ENCODE results near the gene DRAP1.

Gene DRAP1, protein sequence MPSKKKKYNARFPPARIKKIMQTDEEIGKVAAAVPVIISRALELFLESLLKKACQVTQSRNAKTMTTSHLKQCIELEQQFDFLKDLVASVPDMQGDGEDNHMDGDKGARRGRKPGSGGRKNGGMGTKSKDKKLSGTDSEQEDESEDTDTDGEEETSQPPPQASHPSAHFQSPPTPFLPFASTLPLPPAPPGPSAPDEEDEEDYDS

DNA sequence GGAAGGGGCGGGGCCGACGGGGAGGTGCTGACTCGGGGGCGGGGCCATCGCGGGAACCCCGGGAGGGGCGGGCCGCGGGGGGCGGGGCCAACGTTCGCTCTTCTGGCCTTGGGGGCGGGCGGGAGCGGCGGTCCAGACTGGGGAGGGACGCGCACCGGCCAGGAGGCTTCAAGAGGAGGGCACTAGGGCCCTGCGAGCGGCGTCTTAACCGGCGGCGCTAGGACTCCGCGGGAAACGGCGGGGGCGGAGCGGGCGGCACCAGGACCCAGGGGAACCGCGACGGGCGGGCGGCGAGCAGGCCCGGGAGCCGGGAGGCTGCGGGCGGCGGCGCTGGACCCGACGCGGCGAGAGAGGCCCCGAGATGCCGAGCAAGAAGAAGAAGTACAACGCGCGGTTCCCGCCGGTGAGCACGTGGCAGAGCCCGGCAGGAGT lies at the start of gene DRAP1:
DRAP1 (plus strand) TSS at position 286 of the 432 bp plus-strand sequence; CDS start at position 362, 76 bp downstream.
- H3F3A ChIP-seq (ENCODE audit: control insufficient read depth, insufficient read depth) = no peaks in the 10 kb centered on the region

DNA sequence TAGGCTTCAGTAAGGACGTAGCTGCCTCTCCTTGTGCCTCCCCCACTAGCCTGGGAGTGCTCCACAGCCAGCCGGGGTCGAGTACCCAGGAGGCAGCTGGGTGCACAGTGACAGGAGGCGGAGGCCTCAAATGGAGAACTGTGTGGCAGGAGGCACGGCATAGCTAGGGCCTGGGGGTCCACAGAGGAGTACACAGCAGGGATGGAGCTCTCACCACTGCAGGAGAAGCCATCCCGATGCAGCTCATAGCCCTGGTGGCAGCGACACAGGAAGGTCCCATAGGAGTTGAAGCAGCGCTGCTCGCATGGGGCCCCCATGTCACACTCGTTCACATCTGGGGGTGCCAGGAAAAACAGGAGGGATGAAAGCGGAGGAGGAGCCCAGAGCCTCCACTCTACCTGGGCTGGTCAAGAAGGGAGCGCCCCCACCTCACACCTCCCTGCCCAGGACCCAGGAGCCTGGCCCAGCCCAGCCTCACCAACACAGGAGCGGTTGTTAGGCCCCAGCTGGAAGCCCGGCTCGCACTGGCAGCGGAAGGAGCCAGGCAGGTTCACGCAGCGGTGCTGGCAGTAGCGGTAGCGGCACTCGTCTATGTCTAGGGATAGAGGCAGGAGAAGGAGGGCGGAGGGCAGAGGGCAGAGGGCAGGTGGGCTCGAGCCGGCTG lies 49.5 kb upstream of the DRAP1 start:
- TF ChIP-seq, protein P1, sequence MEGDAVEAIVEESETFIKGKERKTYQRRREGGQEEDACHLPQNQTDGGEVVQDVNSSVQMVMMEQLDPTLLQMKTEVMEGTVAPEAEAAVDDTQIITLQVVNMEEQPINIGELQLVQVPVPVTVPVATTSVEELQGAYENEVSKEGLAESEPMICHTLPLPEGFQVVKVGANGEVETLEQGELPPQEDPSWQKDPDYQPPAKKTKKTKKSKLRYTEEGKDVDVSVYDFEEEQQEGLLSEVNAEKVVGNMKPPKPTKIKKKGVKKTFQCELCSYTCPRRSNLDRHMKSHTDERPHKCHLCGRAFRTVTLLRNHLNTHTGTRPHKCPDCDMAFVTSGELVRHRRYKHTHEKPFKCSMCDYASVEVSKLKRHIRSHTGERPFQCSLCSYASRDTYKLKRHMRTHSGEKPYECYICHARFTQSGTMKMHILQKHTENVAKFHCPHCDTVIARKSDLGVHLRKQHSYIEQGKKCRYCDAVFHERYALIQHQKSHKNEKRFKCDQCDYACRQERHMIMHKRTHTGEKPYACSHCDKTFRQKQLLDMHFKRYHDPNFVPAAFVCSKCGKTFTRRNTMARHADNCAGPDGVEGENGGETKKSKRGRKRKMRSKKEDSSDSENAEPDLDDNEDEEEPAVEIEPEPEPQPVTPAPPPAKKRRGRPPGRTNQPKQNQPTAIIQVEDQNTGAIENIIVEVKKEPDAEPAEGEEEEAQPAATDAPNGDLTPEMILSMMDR (IDR thresholded peaks at IDR 0.05; ENCODE audit: low read depth, low read length, poor library complexity, severe bottlenecking) = no peak
- TF ChIP-seq EZH2phosphoT487 (IDR thresholded peaks at IDR 0.05; ENCODE audit: borderline replicate concordance, low read length) = no peak
- peaks cover 20% of the 10 kb centered on the region for H3K27me3 ChIP-seq (ENCODE audit: control insufficient read depth, low read length)
- peaks cover 12% of the 10 kb centered on the region; the same call in 1 of the 2 replicates for H3F3A ChIP-seq (ENCODE audit: control insufficient read depth, insufficient read depth)
- no peaks in the 10 kb centered on the region for H3K9me3 ChIP-seq (ENCODE audit: control insufficient read depth, insufficient read depth, low read length)
- H3K36me3 ChIP-seq (ENCODE audit: control insufficient read depth, low read length) = peaks cover 22% of the 10 kb centered on the region
- H4K20me1 ChIP-seq (ENCODE audit: control insufficient read depth, insufficient read depth, low read depth, low read length) = no peaks in the 10 kb centered on the region; the same call in 1 of the 2 replicates
- H3K27ac ChIP-seq (ENCODE audit: low read depth, low read length) = no peak overlapping the region
- no peak overlapping the region for H3K4me2 ChIP-seq (ENCODE audit: low read length)
- H3K79me2 ChIP-seq (ENCODE audit: control insufficient read depth, low read length) = no peaks in the 10 kb centered on the region
- no peak overlapping the region for H3K4me3 ChIP-seq (ENCODE audit: low read length)
- peaks cover 37% of the 10 kb centered on the region for H3K4me1 ChIP-seq (ENCODE audit: control insufficient read depth, low read length)
- H3K9me2 ChIP-seq (replicated peaks; ENCODE audit: control insufficient read depth, low read length) = no peaks in the 10 kb centered on the region

More for the DNA sequence above, at the start of gene DRAP1:
- Histone ChIP-seq H3K9me2 (replicated peaks; ENCODE audit: control insufficient read depth, low read length) (no peaks in the 10 kb centered on the region), H3K4me2 (ENCODE audit: low read length) (peak within 1 kb of the TSS; percentile 90), H3K4me1 (ENCODE audit: control insufficient read depth, low read length) (peaks cover 23% of the 10 kb centered on the region), H3K27ac (ENCODE audit: low read depth, low read length) (no peak within 1 kb of the TSS; the same call in 1 of the 2 replicates), H3K9me3 (ENCODE audit: control insufficient read depth, insufficient read depth, low read length) (no peaks in the 10 kb centered on the region), H3K27me3 (ENCODE audit: control insufficient read depth, low read length) (no peaks in the 10 kb centered on the region), H3K4me3 (ENCODE audit: low read length) (peak within 1 kb of the TSS; percentile 91), H4K20me1 (ENCODE audit: control insufficient read depth, insufficient read depth, low read depth, low read length) (no peaks in the 10 kb centered on the region), H3K36me3 (ENCODE audit: control insufficient read depth, low read length) (peaks cover 4% of the 10 kb centered on the region; the same call in 1 of the 2 replicates), H3K79me2 (ENCODE audit: control insufficient read depth, low read length) (peaks cover 22% of the 10 kb centered on the region)
- TF ChIP-seq EZH2phosphoT487 (IDR thresholded peaks at IDR 0.05; ENCODE audit: borderline replicate concordance, low read length) = no peak
- TF ChIP-seq, protein P1 (IDR thresholded peaks at IDR 0.05; ENCODE audit: low read depth, low read length, poor library complexity, severe bottlenecking) = no peak

DNA sequence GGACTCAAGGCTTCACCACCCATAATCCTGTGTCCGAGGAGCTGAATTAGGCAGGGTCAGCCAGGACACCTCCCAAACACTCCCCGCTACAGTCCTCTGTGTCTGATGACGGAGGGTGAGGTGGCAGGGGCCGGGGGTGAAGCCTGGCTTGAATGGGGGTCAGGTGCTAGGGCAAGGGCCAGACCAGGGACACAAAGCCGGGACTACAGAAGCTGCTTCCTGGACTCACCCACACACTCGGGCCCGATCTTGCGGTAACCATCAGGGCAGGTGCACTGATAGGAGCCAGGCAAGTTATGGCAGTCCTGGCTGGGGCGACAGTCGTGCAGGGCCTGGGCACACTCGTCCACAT lies 48.9 kb upstream of the DRAP1 start:
- H3F3A ChIP-seq (ENCODE audit: control insufficient read depth, insufficient read depth) = peaks cover 12% of the 10 kb centered on the region; the same call in 1 of the 2 replicates
- no peak for TF ChIP-seq EZH2phosphoT487 (IDR thresholded peaks at IDR 0.05; ENCODE audit: borderline replicate concordance, low read length)
- TF ChIP-seq, protein P1 (IDR thresholded peaks at IDR 0.05; ENCODE audit: low read depth, low read length, poor library complexity, severe bottlenecking) = no peak
- H3K4me2 ChIP-seq (ENCODE audit: low read length) = peak overlapping the region; percentile 29; the same call in 1 of the 2 replicates
- H3K27ac ChIP-seq (ENCODE audit: low read depth, low read length) = no peak overlapping the region
- H3K27me3 ChIP-seq (ENCODE audit: control insufficient read depth, low read length) = peaks cover 20% of the 10 kb centered on the region
- peaks cover 37% of the 10 kb centered on the region for H3K4me1 ChIP-seq (ENCODE audit: control insufficient read depth, low read length)
- H3K79me2 ChIP-seq (ENCODE audit: control insufficient read depth, low read length) = no peaks in the 10 kb centered on the region
- H3K4me3 ChIP-seq (ENCODE audit: low read length) = no peak overlapping the region
- no peaks in the 10 kb centered on the region; the same call in 1 of the 2 replicates for H4K20me1 ChIP-seq (ENCODE audit: control insufficient read depth, insufficient read depth, low read depth, low read length)
- H3K9me2 ChIP-seq (replicated peaks; ENCODE audit: control insufficient read depth, low read length) = no peaks in the 10 kb centered on the region
- no peaks in the 10 kb centered on the region for H3K9me3 ChIP-seq (ENCODE audit: control insufficient read depth, insufficient read depth, low read length)
- peaks cover 17% of the 10 kb centered on the region for H3K36me3 ChIP-seq (ENCODE audit: control insufficient read depth, low read length)

Data from DOHH2 (cell line).